Stimulated activated CD4-positive, alpha-beta T cell treated with anti-CD3 and anti-CD28 coated beads, Interleukin-4, amount 100 ng/mL, for 1 hour (primary cell): Measurements from ENCODE around the gene DDX46.
"Not testable (repeated sequence)": the region's sequence is repeated elsewhere in the genome, so short reads cannot be mapped to it uniquely, and the experiment has no call there.

Experiments used
- DNase-seq: peaks from one replicate; pipeline ENCODE4 v3.0.0-alpha.2; 2020

DDX46 gene, protein sequence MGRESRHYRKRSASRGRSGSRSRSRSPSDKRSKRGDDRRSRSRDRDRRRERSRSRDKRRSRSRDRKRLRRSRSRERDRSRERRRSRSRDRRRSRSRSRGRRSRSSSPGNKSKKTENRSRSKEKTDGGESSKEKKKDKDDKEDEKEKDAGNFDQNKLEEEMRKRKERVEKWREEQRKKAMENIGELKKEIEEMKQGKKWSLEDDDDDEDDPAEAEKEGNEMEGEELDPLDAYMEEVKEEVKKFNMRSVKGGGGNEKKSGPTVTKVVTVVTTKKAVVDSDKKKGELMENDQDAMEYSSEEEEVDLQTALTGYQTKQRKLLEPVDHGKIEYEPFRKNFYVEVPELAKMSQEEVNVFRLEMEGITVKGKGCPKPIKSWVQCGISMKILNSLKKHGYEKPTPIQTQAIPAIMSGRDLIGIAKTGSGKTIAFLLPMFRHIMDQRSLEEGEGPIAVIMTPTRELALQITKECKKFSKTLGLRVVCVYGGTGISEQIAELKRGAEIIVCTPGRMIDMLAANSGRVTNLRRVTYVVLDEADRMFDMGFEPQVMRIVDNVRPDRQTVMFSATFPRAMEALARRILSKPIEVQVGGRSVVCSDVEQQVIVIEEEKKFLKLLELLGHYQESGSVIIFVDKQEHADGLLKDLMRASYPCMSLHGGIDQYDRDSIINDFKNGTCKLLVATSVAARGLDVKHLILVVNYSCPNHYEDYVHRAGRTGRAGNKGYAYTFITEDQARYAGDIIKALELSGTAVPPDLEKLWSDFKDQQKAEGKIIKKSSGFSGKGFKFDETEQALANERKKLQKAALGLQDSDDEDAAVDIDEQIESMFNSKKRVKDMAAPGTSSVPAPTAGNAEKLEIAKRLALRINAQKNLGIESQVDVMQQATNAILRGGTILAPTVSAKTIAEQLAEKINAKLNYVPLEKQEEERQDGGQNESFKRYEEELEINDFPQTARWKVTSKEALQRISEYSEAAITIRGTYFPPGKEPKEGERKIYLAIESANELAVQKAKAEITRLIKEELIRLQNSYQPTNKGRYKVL

DNA sequence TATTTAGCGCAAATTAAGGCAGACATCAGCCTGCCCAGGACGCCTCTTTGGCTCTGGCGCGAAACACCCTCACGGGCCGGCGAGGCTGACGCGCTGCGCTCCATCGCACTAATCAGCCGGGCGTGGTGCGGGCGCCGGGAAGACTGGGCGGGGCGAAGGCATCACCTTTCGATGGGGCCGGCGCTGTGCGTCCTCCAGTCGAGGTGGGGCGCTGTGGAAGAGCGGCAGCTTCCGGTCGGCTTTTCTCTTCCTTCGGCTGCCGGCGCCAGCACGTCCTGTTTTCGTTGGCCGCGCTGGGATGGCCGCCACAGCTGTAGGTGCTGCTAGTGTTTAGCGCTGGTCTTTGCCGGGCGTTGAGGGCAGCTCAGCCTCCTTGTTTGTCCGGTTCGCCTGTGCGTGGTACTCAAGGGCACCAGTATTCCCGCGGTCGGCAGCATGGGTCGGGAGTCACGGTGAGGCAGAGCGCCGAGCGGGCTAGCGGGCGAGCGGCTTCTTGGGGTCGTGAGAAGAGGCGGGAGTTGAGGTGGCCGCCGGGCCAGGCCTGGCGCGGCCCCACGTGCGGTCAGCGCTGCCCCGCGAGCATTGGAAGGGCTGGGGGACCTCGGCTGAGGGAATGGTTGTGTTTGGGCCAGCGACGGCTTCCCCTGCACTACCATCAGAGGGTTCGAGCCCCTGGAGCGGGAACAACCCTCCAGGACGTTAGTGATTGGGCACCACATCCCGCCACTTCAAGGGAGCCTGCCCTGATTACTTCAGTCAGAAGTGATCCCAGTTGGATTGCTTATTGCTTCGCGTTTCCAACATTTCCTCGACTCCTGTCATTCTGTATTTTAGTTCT lies at the start of gene DDX46:
TSS of gene DDX46 (plus strand) at position 276 of the 838 bp plus-strand sequence. CDS start at position 436, 160 bp downstream.
- peak; percentile 96 for DNase-seq

DNA sequence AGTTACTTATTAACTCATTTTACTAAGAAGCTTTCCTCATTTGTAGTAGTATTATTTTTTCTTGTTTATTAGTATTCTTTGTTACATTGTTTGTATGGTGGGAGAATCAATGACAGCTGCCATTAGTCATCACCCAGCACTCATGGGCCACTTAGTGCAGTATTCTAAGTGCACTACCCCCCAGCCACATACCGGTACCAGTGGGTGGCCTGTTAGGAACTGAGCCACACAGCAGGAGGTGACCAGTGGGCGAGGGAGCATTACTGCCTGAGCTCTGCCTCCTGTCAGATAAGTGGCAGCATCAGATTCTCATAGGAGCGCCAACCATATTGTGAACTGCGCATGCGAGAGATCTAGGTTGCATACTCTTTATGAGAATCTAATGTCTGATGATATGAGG lies 44.5 kb upstream of the DDX46 start:
- DNase-seq, result no peak

DNA sequence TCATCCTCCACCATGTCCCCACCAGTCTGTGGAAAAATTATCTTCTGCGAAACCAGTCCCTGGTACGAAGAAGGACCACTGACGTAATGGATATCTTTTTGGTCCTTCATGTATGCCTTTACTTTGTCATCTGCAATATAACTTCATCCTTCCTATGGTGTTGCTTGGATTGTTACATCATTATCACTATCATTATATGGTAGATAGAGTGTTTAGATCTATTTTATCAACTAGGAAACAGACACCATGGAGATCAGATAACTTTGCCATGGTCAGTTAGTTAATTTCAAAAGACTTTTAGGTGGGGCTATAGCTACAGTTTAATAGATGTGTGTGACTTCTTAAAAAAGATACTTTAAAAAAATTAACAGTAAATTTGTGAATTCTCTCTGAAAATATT lies 44.0 kb upstream of the DDX46 start:
- DNase-seq, result no peak

DNA sequence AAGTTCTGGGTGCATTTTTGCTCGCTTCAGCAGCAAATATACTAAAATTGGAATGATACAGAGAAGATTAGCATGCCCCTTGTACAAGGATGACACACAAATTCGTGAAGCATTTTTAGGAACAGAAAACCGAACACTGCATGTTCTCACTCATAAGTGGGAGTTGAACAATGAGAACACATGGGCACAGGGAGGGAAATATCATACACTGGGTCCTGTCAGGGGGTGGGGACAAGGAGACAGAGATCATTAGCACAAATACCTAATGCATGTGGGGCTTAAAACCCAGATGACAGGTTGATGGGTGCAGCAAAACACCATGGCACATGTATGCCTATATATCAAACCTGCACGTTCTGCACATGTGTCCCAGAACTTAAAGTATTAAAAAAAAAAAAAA lies 43.1 kb upstream of the DDX46 start:
- DNase-seq, result not testable (repeated sequence)

DNA sequence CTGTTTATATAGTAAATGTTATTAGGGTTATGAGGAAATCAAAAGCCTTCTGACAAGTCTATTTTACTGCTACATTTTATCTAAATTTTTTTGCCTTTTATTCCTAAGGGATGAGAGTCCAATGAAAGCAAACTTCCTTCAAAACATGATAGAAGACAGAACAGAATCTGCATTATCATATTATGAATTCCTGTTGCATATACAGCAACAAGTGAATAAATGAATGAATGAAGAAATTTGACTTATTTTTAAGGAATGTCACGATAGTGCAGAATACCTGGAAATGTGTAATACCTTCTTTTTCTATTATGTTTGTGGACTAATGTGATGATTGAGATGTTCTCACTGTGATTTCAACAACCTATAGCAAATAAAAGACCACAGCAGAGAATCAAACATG lies 33.7 kb upstream of the DDX46 start:
- no peak for DNase-seq

DNA sequence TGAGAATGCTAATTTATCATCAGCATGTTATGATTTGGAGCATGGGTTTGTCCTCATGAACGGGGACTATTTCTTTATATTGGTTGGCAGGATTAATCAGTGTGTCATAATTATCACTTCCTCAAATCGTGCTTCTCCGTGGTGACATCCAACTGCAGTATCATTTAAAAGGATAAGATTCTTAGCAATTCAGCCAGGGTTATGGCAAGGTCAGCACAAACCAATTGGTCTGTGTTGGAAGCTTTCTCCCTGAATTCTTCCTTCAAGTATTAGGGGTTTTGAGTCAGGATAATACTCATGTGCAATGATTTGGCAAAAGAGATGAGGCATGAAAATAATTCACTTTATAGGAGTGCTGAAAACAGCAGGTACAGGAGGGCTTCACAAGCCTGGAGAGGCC lies 25.8 kb upstream of the DDX46 start:
- no peak for DNase-seq

DNA sequence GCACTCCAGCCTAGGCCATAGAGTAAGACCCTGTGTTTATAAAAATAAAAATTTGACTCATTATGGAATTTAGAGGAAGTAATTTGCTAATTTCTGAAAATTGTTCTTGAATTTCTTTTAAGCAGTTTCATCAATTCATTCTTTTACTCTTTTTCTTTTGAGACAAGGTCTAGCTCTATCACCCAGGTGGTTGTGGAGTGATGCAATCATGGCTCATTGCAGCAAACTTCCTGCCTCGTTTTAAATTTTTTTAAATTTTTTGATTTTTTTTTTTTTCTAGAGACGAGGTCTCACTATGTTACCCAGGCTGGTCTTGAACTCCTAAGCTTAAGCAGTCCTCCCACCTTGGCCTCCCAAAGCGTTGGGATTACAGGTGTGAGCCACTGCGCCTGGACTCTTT lies 23.3 kb upstream of the DDX46 start:
- no peak for DNase-seq

DNA sequence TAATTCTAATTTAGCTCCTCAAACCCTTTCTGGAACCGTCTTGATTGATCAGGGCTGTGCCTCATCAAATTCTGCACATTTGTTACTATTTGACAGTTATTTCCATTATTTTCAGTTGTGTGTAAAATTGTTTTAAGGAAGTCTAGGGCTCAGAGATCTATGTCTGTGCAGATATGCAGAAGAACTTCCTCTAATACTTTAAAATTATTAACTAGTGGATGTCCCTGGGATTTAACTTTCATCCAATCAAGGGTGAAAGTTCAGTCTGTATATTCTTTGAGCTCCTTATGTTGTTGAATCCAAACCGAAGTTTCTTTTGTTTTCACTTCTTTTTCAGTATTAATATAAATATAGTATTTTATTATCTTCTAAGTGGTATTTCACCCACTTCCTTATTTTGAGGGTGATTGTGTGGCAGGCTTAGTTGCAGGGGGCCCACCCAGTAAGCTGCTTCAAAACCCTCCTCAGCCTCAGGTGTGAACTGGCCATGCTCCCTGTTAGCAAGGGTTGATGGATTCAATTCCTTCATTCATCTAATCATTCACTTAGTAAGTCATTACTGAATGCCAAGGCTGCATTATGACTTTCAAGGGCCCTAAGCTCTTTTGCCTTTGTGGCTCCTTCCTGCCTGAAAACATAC lies 22.3 kb upstream of the DDX46 start:
- no peak for DNase-seq

DNA sequence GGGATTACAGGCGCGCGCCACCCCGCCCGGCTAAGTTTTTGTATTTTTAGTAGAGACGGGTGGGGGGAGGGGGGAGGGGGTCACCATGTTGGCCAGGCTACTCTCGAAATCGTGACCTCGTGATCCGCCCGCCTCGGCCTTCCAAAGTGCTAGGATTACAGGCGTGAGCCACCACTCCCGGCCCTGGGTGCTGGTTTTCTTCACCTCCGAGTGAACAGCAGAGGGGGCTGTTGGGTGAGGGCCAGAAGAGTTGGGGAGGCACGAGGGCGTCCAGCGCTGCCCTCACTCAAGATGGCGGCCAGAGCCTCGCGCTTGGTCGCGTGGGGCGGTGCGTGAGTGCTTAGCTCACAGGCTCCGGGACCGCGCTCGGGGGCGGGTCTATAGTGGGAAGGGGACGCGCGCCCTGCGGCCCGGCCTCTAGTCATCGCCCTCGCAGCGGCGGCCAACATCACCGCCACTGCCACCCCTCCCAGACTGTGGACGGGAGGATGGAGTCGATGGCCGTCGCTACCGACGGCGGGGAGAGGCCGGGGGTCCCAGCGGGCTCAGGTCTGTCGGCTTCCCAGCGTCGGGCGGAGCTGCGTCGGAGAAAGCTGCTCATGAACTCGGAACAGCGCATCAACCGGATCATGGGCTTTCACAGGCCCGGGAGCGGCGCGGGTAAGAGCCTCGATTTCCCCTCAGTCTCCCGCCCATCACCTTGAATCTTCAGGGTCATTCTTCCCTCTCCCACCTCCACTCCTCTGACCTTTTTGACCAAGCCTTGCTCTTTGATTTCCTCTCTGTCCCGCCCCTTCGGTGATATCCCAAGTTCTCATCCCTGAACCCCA lies 20.2 kb upstream of the DDX46 start, which contains the start of gene CAMLG:
TSS of gene CAMLG (plus strand) at position 416 of the 830 bp plus-strand sequence. CDS start at position 489, 73 bp downstream.
- DNase-seq, result peak; percentile 98

DNA sequence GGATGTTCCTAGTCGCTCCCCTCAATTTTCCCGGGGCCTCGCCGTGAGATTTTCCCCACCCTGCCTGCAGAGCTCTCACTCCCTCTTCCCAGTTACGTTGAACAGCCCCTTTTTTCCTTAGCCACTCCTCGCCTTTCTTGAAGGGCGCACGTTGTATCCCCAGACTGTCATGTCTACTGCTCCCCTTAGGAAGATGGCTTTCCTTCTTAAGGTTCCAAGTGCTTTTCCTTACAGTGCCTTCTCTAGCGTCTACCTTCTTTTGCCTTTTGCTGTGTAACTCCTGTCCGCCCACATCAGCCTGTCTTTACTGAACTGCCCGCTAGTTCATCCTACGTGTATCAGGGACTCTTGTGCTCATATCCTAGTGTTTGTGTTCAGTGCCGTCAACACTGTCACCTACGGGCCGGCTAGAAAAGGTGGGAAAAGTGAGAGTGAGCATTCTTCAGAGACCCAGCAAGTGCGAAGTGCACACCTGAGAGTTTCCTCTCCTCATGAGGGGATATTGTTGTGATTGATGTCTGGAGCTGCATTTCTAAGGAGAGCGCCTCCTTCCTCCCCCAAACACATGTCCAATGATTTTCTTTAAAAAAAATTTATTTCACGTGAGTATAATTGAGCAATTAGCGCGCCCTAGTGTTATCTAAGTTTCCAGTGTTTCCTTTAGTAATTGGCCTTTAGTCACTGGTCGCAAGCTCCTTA lies 19.5 kb upstream of the DDX46 start:
- DNase-seq, result peak; percentile 8

DNA sequence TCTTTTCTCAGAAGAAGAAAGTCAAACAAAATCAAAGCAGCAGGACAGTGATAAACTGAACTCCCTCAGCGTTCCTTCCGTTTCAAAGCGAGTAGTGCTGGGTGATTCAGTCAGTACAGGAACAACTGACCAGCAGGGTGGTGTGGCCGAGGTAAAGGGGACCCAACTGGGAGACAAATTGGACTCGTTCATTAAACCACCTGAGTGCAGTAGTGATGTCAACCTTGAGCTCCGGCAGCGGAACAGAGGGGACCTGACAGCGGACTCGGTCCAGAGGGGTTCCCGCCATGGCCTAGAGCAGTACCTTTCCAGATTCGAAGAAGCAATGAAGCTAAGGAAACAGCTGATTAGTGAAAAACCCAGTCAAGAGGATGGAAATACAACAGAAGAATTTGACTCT lies 17.5 kb upstream of the DDX46 start:
- DNase-seq, result no peak

DNA sequence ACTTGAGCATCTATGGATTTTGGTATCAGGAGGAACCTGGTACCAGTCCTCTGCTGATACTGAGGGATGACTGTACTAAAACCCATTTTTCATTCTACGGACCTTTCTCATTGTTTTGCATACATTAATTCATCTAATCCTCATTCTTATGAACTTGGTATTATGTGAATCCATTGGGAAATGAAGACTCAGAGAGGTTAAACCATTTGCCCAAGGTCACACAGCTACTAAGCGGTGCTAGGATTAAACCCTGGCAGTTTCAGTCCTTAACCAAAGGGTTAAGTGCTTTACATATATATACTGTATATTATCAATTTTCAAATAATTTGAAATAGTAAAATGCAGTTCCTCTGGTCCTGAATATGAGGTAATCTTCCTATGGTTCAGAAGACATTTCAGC lies 16.4 kb upstream of the DDX46 start:
- no peak for DNase-seq

DNA sequence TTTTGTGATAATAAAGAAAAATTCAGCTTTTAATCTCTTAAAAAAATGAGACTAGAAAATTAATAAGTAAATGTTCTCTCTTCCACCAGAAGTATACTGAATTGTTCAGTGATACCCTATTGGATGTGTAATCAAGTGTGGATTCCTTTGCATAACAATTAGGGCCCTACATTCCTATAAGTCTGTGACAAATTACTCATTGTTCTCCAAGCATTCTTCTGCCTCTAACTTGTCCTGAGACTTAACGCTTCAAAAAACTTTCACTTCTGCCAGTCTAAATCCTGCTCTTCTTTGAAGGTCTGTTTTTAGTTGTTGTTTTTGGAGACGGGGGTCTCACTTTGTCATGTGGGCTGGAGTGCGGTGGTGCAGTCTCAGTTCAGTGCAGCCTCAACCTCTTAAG lies 9.2 kb upstream of the DDX46 start:
- no peak for DNase-seq

DNA sequence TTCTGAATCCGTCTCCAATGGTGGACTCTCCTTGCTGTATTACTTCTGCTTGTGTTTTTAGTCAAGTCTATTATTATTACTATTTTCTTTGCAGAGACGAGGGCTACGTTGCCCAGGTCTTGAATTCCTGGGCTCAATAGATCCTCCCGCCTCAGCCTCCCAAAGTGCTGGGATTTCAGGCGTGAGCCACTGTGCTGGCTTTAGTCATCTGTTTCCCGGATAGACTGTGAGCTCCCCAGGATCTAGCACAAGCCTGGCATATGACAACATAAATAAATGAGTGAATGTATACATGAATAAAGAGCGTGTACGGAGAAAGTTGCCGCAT lies 439 bp upstream of the DDX46 start:
- DNase-seq, result no peak

DNA sequence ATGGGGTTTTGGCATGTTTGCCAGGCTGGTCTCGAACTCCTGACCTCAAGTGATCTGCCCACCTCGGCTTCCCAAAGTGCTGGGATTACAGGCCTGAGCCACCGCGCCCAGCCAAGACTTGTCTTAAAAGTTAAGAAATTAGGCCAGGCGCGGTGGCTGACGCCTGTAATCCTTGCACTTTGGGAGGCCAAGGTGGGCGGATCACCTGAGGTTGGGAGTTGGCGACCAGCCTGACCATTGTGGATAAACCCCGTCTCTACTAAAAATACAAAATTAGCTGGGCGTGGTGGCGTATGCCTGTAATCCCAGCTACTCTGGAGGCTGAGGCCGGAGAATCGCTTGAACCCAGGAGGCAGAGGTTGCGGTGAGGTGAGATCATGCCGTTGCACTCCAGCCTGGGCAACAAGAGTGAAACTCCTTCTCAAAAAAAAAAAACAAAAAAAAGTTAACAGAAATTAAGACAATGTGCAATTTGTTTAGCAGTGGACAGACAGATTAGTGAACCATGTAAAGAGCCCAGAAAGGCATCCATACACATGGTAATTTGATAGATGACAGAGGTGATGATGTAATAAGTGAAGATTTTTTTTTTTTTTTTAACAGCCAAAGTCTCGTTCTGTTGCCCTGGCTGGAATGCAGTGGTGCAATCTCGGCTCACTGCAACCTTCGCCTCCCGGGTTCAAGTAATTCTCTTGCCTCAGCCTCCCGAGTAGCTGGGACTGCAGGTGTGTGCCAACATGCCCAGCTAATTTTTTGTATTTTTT lies 9.1 kb downstream of the DDX46 start:
- DNase-seq, result not testable (repeated sequence)

DNA sequence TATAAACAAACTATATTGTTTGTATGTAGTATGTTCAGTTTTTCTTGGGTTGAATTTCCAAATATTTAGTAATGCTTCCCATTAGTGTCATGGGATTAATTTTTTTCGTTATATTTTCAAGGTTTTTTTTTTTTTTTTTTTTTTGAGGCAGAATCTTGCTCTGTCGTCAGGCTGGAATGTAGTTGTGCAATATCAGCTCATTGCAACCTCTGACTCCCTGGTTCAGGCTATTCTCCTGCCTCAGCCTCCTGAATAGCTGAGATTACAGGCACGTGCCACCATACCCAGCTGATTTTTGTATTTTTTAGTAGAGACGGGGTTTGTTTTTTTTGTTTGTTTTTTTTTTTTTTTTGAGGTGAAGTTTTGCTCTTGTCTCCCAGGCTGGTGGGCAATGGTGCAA lies 10.6 kb downstream of the DDX46 start:
- no peak for DNase-seq

DNA sequence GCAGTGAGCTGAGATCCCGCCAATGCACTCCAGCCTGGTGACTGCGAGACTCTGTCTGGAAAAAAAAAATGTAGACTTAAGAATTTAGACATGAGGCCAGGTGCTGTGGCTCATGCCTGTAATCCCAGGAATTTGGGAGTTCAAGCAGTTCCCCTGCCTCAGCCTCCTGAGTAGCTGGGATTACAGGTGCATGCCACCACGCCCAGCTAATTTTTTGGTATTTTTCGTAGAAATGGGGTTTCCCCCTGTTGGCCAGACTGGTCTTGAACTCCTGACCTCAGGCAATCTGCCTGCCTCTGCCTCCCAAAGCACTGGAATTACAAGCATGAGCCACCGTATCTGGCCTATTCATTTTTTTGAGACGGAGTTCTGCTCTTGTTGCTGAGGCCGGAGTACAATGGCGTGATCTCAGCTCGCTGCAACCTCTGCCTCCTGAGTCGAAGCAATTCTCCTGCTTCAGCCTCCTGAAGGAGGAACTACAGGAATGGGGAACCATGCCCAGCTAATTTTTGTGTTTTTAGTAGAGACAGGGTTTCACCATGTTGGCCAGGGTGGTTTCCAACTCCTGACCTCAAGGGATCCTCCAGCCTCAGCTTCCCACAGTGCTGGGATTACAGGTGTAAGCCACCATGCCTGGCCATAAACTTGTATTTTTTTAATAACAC lies 14.0 kb downstream of the DDX46 start:
- no peak for DNase-seq

DNA sequence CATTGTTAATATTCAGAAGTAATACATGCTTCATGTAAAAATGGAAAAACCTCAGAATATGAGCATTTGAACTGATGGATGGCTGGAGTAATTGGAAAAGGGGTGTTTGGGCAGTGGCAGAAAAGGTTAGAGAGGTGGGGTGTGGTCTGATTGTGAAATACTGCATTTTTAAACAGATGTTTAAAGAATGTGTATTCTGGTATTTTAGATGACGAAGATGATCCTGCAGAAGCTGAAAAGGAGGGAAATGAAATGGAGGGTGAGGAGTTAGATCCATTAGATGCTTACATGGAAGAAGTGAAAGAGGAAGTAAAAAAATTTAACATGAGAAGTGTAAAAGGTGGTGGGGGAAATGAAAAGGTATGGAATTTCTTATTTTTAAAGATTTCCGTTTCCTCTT lies 18.8 kb downstream of the DDX46 start:
- no peak for DNase-seq

DNA sequence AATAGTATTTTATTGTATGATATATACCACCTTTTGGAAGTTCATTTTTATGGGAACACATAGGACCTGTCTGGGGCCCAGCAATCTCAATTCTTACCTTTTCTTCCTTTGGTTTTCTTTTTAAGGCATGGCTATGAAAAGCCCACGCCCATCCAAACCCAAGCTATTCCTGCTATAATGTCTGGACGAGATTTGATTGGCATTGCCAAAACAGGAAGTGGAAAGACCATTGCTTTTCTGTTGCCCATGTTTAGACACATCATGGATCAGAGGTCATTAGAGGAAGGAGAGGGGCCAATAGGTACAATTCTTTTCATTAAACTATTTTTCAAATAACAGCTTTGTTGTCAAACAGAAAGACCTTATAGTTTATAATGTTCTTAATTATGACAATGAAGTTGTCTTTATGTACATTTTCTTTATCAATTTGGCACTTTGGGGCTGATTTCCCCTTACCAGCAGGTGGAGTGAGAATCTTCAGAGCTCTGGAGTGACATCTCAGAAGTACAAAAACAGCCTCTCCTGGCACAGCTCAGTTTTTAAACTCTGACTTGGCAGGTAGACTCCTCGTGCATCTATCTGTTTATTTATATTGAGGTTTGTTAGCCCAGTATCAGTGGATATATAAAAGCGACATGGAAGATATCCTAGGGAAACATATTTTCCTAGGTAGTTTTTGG lies 25.8 kb downstream of the DDX46 start:
- DNase-seq, result no peak
